ENCODE results near the gene TPBGL.

The TPBGL gene

GRCh38 chr11:75204012-75204674, 36.4 kb upstream of the TPBGL start:
- Histone ChIP-seq H3K4me3 (no peak overlapping the region), H3K27ac (no peak overlapping the region), H3K4me1 (peaks cover 0 to 5% (median 0%) of the 10 kb centered on the region in 4 donors), H3K36me3 (no peaks in the 10 kb centered on the region), H3K27me3 (peaks cover 0 to 9% of the 10 kb centered on the region in 2 donors), H3K9me3 (no peaks in the 10 kb centered on the region)
- DNase-seq = peak in 1 of 2 donors; percentile 52
- intact Hi-C loops (cut with DNase I; ENCODE audit: low total_unique reads) = no loop called here
- TF ChIP-seq CTCF (IDR thresholded peaks at IDR 0.05) = no peak

- Histone ChIP-seq H3K4me3 (no peak overlapping the region), H3K4me1 (peaks cover 0 to 3% (median 0%) of the 10 kb centered on the region in 4 donors), H3K36me3 (no peaks in the 10 kb centered on the region), H3K27me3 (peaks cover 0 to 9% of the 10 kb centered on the region in 2 donors), H3K27ac (no peak overlapping the region), H3K9me3 (no peaks in the 10 kb centered on the region)
- TF ChIP-seq CTCF (IDR thresholded peaks at IDR 0.05) = peak; percentile 56 to 57
- peak; percentile 84 to 85 for DNase-seq
- intact Hi-C loops (cut with DNase I; ENCODE audit: low total_unique reads) = no loop called here
Observed at GRCh38 chr11:75204685-75205563, 35.6 kb upstream of the TPBGL start.

- H3K9me3 ChIP-seq = no peaks in the 10 kb centered on the region
- peak in 1 of 2 donors; percentile 37 for DNase-seq
- H3K4me1 ChIP-seq = no peaks in the 10 kb centered on the region
- H3K4me3 ChIP-seq = no peak overlapping the region
- H3K27ac ChIP-seq = no peak overlapping the region
- peaks cover 0 to 9% of the 10 kb centered on the region in 2 donors for H3K27me3 ChIP-seq
- no peak for TF ChIP-seq CTCF (IDR thresholded peaks at IDR 0.05)
- H3K36me3 ChIP-seq = no peaks in the 10 kb centered on the region
- intact Hi-C loops (cut with DNase I; ENCODE audit: low total_unique reads) = no loop called here
Observed at GRCh38 chr11:75205564-75206020, 35.0 kb upstream of the TPBGL start.

- no peak for DNase-seq
- H3K36me3 ChIP-seq = no peaks in the 10 kb centered on the region
- TF ChIP-seq CTCF (IDR thresholded peaks at IDR 0.05) = no peak
- no peaks in the 10 kb centered on the region for H3K4me1 ChIP-seq
- no peak overlapping the region for H3K4me3 ChIP-seq
- H3K9me3 ChIP-seq = no peaks in the 10 kb centered on the region
- H3K27me3 ChIP-seq = peaks cover 0 to 9% of the 10 kb centered on the region in 2 donors
- no peak overlapping the region for H3K27ac ChIP-seq
- intact Hi-C loops (cut with DNase I; ENCODE audit: low total_unique reads) = no loop called here
Observed at GRCh38 chr11:75208446-75208845, 32.1 kb upstream of the TPBGL start.

GRCh38 chr11:75212411-75212810, 28.2 kb upstream of the TPBGL start:
- intact Hi-C loops (cut with DNase I; ENCODE audit: low total_unique reads) = no loop called here
- Histone ChIP-seq H3K36me3 (no peaks in the 10 kb centered on the region), H3K9me3 (no peaks in the 10 kb centered on the region), H3K27ac (no peak overlapping the region), H3K27me3 (peaks cover 0 to 22% of the 10 kb centered on the region in 2 donors), H3K4me1 (no peaks in the 10 kb centered on the region), H3K4me3 (no peak overlapping the region)
- no peak for DNase-seq
- TF ChIP-seq CTCF (IDR thresholded peaks at IDR 0.05) = no peak
